Keratinocyte (primary cell): ENCODE data around the gene ITPKB. TPM values are rescaled to one million over a fixed set of nuclear protein-coding genes. Genes with fewer than 3 reads are reported as not detected.

ENCODE experiments used
- DNase-seq: peaks from one replicate; pipeline ENCODE4 v3.0.0-alpha.2; 2011; ENCODE audit warnings: low read depth, missing footprints, low spot score
- FAIRE-seq: peaks from 2 replicates; lab custom pipeline; 2011; peaks lifted over from hg19 to GRCh38; lab: Jason Lieb, UNC
- H2AFZ ChIP-seq: 2 replicates; pipeline ENCODE4 v1.6.0; 2012; ENCODE audit warnings: low read length, control low read depth, inconsistent platforms; ENCODE audit not compliant: control insufficient read depth
- H3K27ac ChIP-seq: 2 replicates; pipeline ENCODE4 v1.5.1; 2011; ENCODE audit warnings: low read length; ENCODE audit not compliant: control insufficient read depth, insufficient read depth
- H3K27me3 ChIP-seq: 3 replicates; pipeline ENCODE4 v1.6.0; 2011; ENCODE audit warnings: low read length; ENCODE audit not compliant: control insufficient read depth, insufficient read depth; ENCODE audit errors: extremely low read depth
- H3K36me3 ChIP-seq, 2 experiments: 2 replicates in 1 of 2; 3 replicates in 1 of 2; pipeline ENCODE4 v1.5.1; 2011; ENCODE audit warnings: low read length in 2 of 2, mild to moderate bottlenecking in 1 of 2; ENCODE audit not compliant: control insufficient read depth in 2 of 2, insufficient read depth in 2 of 2; ENCODE audit errors: extremely low read depth in 1 of 2
- H3K4me1 ChIP-seq: 3 replicates; pipeline ENCODE4 v1.5.1; 2011; ENCODE audit warnings: low read length; ENCODE audit not compliant: control insufficient read depth, insufficient read depth; ENCODE audit errors: extremely low read depth
- H3K4me2 ChIP-seq: 3 replicates; pipeline ENCODE4 v1.6.0; 2011; ENCODE audit warnings: low read depth, low read length; ENCODE audit not compliant: control insufficient read depth, insufficient read depth; ENCODE audit errors: extremely low read depth
- H3K4me3 ChIP-seq, 3 experiments: fragments of 200-600 bp in 1 of 3; sonication (generic) in 1 of 3; 2 replicates in 2 of 3; 3 replicates in 1 of 3; pipeline ENCODE4 v1.5.1; 2011 to 2016; ENCODE audit warnings: low read length in 3 of 3, mild to moderate bottlenecking in 3 of 3, control low read depth in 2 of 3, inconsistent platforms in 1 of 3, low read depth in 1 of 3, mixed read lengths in 1 of 3, mixed run types in 1 of 3, moderate library complexity in 1 of 3; ENCODE audit not compliant: control insufficient read depth in 2 of 3, insufficient read depth in 2 of 3; ENCODE audit errors: extremely low read depth in 1 of 3
- H3K79me2 ChIP-seq: 2 replicates; pipeline ENCODE4 v1.6.0; 2012; ENCODE audit warnings: low read length; ENCODE audit not compliant: control insufficient read depth, insufficient read depth
- H3K9ac ChIP-seq: 3 replicates; pipeline ENCODE4 v1.6.0; 2011; ENCODE audit warnings: low read length; ENCODE audit not compliant: control insufficient read depth, insufficient read depth; ENCODE audit errors: extremely low read depth
- H3K9me1 ChIP-seq: 3 replicates; pipeline ENCODE4 v1.6.0; 2011; ENCODE audit warnings: low read length; ENCODE audit not compliant: control insufficient read depth, insufficient read depth; ENCODE audit errors: extremely low read depth
- H3K9me3 ChIP-seq: 2 replicates; pipeline ENCODE4 v1.5.1; 2012; ENCODE audit warnings: low read depth, low read length; ENCODE audit not compliant: control insufficient read depth
- H4K20me1 ChIP-seq: 3 replicates; pipeline ENCODE4 v1.6.0; 2011; ENCODE audit warnings: low read length; ENCODE audit not compliant: control insufficient read depth, insufficient read depth; ENCODE audit errors: extremely low read depth
- CTCF ChIP-seq, 3 experiments: IDR thresholded peaks in 1 of 3; conservative IDR thresholded peaks in 1 of 3; optimal IDR thresholded peaks in 1 of 3; 2 replicates in 2 of 3; 3 replicates in 1 of 3; pipeline versions ENCODE3 to v1.5.1; 2011; ENCODE audit warnings: low read length in 3 of 3, mild to moderate bottlenecking in 3 of 3, moderate library complexity in 2 of 3, control low read depth in 1 of 3, inconsistent platforms in 1 of 3; ENCODE audit not compliant: insufficient read depth in 2 of 3; ENCODE audit errors: extremely low read depth in 1 of 3
- EZH2 ChIP-seq: IDR thresholded peaks from one replicate; pipeline ENCODE4 v1.6.1; 2012; ENCODE audit warnings: inconsistent platforms, mild to moderate bottlenecking, low read length, moderate library complexity
- dilution Hi-C: fragments of 300-500 bp; cut with MboI; formaldehyde crosslinking; loops from one replicate; pipeline ENCODE4 v1.7.0; 2020; ENCODE audit warnings: low sequenced_read_pairs; ENCODE audit not compliant: extremely low pct_ligation_motif_present
- polyA plus RNA-seq, 5 experiments: library from polyadenylated mRNA; depleted of rRNA in 3 of 5; stranded (reverse) in 3 of 5; stranded (forward) in 1 of 5; unstranded in 1 of 5; fragments of >200 nt; gene quantifications; 1 replicate in 1 of 5; 2 replicates in 3 of 5; 3 replicates in 1 of 5; pipeline versions ENCODE4 v1.2.1 to v1.2.3, GENCODE V29; 2011 to 2012; ENCODE audit warnings: missing spikeins in 2 of 5, low read depth in 1 of 5, low replicate concordance in 1 of 5

Gene ITPKB
- polyA plus RNA-seq, 1 donor (not counting 4 experiments of a cell fraction or from before 2014, with no cell fraction given) = 3.2 TPM

GRCh38 chr1:226656201-226656600, 82.9 kb downstream of the ITPKB start:
- no peaks in the 10 kb centered on the region for H3K27me3 ChIP-seq
- peaks cover 34% of the 10 kb centered on the region for H3K4me1 ChIP-seq
- DNase-seq (no peak), FAIRE-seq (peak; percentile 5)
- TF ChIP-seq CTCF (optimal IDR thresholded peaks at IDR 0.05 in 1 of 3, IDR thresholded peaks at IDR 0.05 in 1 of 3, conservative IDR thresholded peaks at IDR 0.05 in 1 of 3; ENCODE audit: extremely low read depth in 1 of 3, insufficient read depth in 2 of 3, low read length in 3 of 3) (no peak), EZH2 (no peak)
- H3K9me3 ChIP-seq = no peaks in the 10 kb centered on the region
- no peak overlapping the region for H2AFZ ChIP-seq
- no peaks in the 10 kb centered on the region for H4K20me1 ChIP-seq
- dilution Hi-C loops = no loop called here
- H3K9ac ChIP-seq = peak overlapping the region; percentile 53
- H3K27ac ChIP-seq = peak overlapping the region; percentile 77
- H3K9me1 ChIP-seq = peaks cover 2% of the 10 kb centered on the region
- peak overlapping the region; percentile 60 for H3K4me2 ChIP-seq
- H3K79me2 ChIP-seq = no peaks in the 10 kb centered on the region
- no peaks in the 10 kb centered on the region for H3K36me3 ChIP-seq
- H3K4me3 ChIP-seq = no peak overlapping the region

GRCh38 chr1:226655251-226656163, 83.6 kb downstream of the ITPKB start:
- Histone ChIP-seq H2AFZ (no peak overlapping the region), H3K9me3 (no peaks in the 10 kb centered on the region), H3K9ac (no peak overlapping the region), H4K20me1 (no peaks in the 10 kb centered on the region), H3K4me2 (no peak overlapping the region), H3K4me1 (peaks cover 31% of the 10 kb centered on the region), H3K36me3 (no peaks in the 10 kb centered on the region), H3K4me3 (no peak overlapping the region), H3K9me1 (peaks cover 2% of the 10 kb centered on the region), H3K79me2 (no peaks in the 10 kb centered on the region), H3K27me3 (no peaks in the 10 kb centered on the region), H3K27ac (no peak overlapping the region)
- no peak for TF ChIP-seq EZH2
- TF ChIP-seq CTCF (optimal IDR thresholded peaks at IDR 0.05 in 1 of 3, IDR thresholded peaks at IDR 0.05 in 1 of 3, conservative IDR thresholded peaks at IDR 0.05 in 1 of 3; ENCODE audit: extremely low read depth in 1 of 3, insufficient read depth in 2 of 3, low read length in 3 of 3) = no peak
- DNase-seq = no peak
- no peak for FAIRE-seq
- dilution Hi-C loops = no loop called here
